IPS-NIHi11 (cell line): ENCODE data around the gene GALR2.
A peak's percentile ranks its signal among the peaks of the same experiment; 100 is the strongest.
"Not testable (repeated sequence)": the region's sequence is repeated elsewhere in the genome, so short reads cannot be mapped to it uniquely, and the experiment has no call there.

Experiments used
- DNase-seq: peaks from one replicate; pipeline ENCODE4 v3.0.0; 2012; ENCODE audit warnings: mixed read lengths, low spot score

The GALR2 gene

DNA sequence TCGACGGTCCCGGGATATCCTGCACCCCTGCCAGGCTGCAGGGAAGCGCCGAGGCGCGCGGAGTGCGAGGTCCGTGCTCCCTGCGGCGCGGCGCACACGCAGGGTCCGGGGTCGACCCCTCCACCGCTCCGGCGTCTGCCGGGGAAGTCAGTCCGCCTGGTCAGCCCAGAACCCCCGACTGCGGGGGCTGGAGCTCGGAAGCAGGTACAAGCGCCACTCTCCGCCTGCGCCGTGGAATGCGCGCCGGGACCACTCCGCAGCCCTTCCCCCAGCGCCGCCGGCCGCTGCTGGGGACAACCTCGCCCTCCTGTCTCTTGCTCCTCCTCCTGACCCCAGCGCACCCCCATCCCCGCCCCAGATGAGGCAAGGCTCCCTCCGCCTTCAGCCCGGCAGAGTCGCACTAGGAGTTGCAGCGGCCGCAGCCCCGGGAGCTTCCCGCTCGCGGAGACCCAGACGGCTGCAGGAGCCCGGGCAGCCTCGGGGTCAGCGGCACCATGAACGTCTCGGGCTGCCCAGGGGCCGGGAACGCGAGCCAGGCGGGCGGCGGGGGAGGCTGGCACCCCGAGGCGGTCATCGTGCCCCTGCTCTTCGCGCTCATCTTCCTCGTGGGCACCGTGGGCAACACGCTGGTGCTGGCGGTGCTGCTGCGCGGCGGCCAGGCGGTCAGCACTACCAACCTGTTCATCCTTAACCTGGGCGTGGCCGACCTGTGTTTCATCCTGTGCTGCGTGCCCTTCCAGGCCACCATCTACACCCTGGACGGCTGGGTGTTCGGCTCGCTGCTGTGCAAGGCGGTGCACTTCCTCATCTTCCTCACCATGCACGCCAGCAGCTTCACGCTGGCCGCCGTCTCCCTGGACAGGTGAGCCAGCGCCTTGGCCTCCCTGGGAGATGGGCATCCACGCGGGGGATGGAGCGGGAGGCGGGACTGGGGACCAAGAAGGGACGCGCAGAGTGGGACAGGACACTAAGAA, at the start of gene GALR2:
TSS of gene GALR2 (plus strand) at position 392 of the 974 bp plus-strand sequence. CDS start at position 495, 103 bp downstream.
- DNase-seq: peak; percentile 57

GRCh38 chr17:76025294-76025693, 49.3 kb upstream of the GALR2 start:
- DNase-seq: no peak

DNA sequence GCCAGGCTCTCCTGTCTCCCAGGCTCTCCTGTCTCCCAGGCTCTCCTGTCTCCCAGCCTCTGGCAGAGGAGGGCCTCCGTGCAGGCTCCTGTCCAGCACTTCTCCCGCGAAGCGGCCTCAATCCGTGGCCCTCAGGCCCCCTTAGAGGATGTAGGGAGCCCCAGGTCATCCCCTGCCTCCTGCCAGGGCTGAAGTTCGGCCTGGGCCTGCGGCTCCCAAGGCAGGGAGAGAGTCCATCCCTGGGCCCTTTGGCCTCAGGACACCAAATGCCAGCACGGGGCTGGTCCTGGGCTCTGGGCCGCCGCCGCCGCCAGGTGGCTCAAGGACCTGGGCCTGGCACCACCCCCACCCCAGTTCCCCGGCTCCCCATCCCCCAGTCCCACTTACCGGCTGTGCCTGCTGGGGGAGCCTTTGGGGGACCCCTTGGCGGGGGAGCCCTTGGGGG, 47.8 kb upstream of the GALR2 start:
- no peak for DNase-seq

DNA sequence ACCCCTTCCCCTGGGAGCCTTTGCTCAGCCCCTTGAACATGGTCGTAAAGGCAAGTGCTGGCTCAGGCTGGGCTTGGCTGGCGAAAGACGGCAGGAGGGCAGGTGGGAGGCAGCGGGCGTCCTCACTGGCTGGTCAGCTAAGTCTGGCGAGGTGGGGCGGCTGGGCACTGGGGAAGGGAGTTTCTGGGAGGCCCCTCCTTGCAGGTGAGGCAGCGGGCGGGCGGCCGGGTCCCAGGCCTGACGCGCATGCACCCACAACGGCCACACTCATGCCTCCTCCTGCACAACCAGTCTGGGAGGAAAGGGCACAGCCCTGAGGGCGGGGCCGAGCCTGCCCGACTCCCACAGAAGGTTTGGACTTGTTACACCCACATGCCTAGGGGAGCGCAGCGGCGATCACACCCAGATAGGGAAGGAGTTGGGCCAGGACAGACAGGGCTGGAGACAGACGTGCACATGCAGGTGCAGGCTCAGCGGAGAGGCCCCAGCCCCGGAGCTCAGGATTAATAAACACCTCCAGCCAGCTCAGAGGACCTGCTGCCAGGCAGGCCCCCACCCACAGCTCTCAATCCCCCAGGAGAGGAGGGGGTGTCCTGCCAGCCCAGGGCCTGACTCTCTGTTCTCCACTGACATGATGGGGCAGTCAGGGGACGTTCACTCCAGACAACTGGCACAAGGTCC, 47.3 kb upstream of the GALR2 start, which contains the start of gene EVPL:
TSS of gene EVPL (minus strand) at position 148 of the 681 bp plus-strand sequence. CDS start at position 40, 108 bp downstream.
- DNase-seq: peak; percentile 70

DNA sequence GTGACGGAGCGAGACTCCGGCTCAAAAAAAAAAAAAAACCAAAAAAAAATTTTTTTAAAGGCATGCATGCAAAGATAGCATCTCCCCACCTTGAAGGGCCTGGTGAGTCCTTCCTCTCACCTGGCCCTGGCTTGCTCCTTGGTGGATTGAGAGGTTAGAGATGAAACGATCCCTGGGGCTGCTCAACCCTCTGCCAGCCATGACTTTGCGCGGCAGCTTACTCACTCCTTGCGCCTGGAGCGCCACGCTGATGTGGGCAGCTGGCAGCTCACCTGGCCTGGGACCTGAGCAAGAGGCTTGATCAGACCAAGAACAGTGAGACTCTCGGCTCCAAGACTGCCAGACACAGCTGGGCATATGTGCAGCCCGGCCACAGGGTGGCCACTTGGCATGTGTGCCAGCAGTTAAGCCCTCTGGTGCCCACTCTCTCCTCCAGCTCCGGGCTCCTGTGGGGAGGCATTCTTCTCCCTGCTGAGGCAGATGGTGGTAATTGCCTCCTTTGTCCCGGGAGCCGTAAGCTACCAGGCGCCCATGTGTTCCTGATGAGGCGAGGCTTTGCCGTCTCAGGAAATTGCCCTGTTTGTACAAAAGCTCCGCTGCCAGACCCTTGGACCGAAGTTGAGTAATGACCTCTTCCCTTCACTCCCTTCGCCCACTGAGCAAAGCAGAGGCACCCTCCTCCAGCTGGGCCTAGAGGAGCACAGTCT, 42.4 kb upstream of the GALR2 start:
- DNase-seq: no peak

- DNase-seq: no peak
Observed at GRCh38 chr17:76032780-76033108, 41.8 kb upstream of the GALR2 start.

- DNase-seq: no peak
Observed at GRCh38 chr17:76033139-76033538, 41.4 kb upstream of the GALR2 start.

- no peak for DNase-seq
Observed at GRCh38 chr17:76034428-76035350, 39.9 kb upstream of the GALR2 start.

DNA sequence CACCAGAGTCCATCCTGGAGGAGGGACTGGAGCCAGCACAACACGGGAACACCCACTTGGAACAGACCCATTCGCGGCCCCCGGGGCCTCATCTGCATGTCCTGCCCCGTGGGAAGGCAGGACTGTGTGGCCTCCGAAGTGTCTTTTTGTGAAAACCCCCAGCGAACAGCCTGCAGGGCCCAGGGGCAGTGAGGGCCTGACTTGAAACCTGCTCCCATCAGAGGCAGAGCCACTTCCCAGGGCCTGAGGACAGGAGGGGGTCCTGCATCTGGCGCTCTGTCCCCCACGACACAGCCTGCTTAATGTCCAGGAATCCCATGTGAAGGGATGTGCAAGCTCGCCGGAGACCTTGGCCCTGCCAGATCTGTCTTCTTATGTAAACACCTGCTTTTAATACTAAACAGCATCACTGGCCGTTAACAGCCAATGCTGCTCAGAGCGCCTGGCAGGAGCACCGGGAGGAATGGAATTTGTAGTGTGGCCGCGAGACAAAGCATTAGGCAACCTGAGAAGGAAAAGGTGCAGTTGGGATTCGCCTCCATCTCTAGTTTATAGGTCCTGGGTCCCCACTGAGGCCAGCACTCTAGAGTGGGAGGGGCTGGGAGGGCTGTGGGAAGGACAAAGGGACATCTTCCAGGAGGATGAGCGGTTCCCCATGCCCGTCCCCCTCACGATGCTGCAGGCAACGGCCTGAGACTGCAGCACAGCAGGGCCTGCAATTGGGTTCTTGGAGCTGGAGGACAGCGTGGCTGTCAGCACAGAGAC, 37.9 kb upstream of the GALR2 start:
- DNase-seq: peak; percentile 67

- DNase-seq: no peak
Observed at GRCh38 chr17:76038050-76038449, 36.5 kb upstream of the GALR2 start.

DNA sequence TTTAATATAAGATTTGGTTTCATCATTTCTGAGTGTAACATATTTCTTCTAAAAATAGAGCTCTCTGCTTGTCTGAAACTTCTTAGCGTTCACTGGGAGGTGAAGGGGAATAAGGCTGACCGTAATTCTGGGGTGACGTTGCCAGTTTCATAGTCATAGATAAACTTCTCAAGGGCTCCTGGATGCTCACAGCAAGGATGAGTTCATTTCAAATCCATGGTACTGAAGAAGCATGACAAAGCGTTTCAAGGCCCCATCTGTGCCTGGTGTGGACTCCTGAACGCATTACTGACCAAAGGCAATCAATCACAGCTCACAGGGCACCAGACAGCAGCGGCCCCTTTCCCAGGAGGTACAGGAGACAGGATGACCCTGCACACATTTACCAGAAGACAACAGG, 35.5 kb upstream of the GALR2 start:
- no peak for DNase-seq

- no peak for DNase-seq
Observed at GRCh38 chr17:76040376-76040775, 34.2 kb upstream of the GALR2 start.

DNA sequence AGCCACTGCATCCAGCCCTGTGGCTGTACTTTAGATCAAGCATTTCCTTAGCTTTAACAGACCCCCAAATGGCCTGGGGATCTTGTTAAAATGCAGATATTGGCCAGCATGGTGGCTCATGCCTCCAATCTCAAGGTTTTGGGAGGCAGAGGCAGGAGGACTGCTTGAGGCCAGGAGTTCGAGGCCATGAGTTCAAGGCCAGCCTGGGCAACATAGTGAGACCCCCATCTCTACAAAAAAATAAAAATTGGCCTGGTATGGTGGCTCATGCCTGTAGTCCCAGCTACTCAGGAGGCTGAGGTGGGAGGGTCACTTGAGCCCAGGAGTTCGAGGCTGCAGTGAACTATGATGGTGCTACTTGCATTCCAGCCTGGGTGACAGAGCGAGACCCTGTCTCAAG, 31.7 kb upstream of the GALR2 start:
- not testable (repeated sequence) for DNase-seq

GRCh38 chr17:76044475-76045007, 30.0 kb upstream of the GALR2 start:
- DNase-seq: not testable (repeated sequence)

DNA sequence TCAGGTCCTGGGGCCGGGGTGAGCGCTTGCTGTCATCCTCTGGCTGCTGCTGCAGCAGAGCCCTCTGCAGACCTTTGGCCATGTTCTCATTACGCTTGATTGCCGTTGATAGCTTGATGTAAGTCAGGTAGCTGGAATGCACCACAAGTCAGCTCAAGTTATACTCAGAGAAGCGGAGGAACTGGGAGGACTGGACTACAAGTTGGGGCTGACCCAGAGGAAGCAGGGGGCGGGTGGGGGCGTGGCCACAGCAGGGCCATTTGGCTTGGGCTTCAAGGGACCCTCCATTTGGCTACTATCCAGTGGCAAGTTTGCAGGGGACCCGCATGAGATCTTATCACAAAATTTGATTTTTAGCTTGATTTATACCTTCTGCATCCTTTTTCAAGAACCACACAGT, 28.5 kb upstream of the GALR2 start:
- no peak for DNase-seq

GRCh38 chr17:76048025-76048605, 26.5 kb upstream of the GALR2 start:
- no peak for DNase-seq

DNA sequence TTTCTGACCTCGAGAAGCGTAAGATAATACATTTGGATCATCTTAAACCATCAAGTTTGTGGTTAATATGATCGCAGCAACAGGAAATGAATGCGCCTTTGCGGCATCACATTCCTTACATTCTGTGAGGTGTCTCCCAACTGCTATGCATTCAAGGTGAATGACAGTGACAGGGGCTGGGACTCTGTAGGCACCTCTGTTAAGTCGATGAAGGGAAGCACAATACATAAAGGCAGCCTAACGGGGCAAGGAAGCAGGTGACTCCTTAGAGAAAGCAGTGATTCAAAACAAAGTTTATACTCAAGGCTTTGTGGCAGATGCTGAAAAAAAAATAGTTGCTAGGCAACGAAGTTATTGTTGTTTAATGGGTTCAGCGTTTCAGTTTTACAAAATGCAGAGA, 25.9 kb upstream of the GALR2 start:
- DNase-seq: no peak

DNA sequence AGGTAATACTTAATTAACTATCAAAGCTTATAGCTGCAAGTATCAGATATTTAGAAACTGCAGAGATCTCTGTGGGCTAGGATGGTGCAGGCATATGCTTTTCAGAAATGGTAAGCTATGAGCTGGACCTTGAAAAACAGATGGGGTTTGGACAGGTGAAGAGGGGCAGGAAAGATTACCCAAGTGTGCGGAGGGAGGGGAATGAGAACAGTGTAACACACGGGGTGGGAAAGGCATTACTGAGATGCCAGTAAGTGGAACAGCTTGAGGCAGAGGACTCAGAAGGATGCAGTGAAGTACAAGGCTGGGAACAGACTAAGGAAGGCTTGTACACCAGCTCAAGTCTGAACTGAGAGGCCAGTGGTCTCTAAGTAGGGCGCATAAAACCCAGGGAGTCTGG, 25.3 kb upstream of the GALR2 start:
- no peak for DNase-seq

- no peak for DNase-seq
Observed at GRCh38 chr17:76049836-76050537, 24.6 kb upstream of the GALR2 start.
